Loucy (cell line): ENCODE data around the gene ATP5F1B.

ENCODE experiments used
- H2AFZ ChIP-seq: fragments of 200-600 bp; sonication (generic); 2 replicates; pipeline ENCODE4 v1.6.0; 2016; ENCODE audit warnings: antibody characterized with exemption, mild to moderate bottlenecking, low read length, moderate library complexity
- H3F3A ChIP-seq: fragments of 200-600 bp; 2 replicates; pipeline ENCODE4 v1.6.0; 2016; ENCODE audit warnings: antibody characterized with exemption, low read depth, mild to moderate bottlenecking
- H3K27me3 ChIP-seq: fragments of 200-600 bp; sonication (generic); 2 replicates; pipeline ENCODE4 v1.6.1; 2014; ENCODE audit warnings: low read length, mild to moderate bottlenecking; ENCODE audit not compliant: insufficient read depth, poor library complexity, severe bottlenecking
- H3K36me3 ChIP-seq: fragments of 200-600 bp; sonication (generic); 2 replicates; pipeline ENCODE4 v1.6.1; 2016; ENCODE audit warnings: low read length; ENCODE audit not compliant: insufficient read depth
- H3K4me1 ChIP-seq: fragments of 200-600 bp; sonication (generic); 2 replicates; pipeline ENCODE4 v1.5.1; 2014; ENCODE audit warnings: low read length, mild to moderate bottlenecking; ENCODE audit not compliant: insufficient read depth, poor library complexity, severe bottlenecking
- H3K4me2 ChIP-seq: fragments of 200-600 bp; sonication (generic); 2 replicates; pipeline ENCODE4 v1.6.0; 2014; ENCODE audit warnings: antibody characterized with exemption, low read length, low read depth, mild to moderate bottlenecking; ENCODE audit not compliant: poor library complexity, severe bottlenecking
- H3K4me3 ChIP-seq: fragments of 200-600 bp; sonication (generic); 2 replicates; pipeline ENCODE4 v1.5.1; 2014; ENCODE audit warnings: low read length, mild to moderate bottlenecking, mixed read lengths; ENCODE audit not compliant: poor library complexity, severe bottlenecking
- H3K79me2 ChIP-seq: fragments of 200-600 bp; sonication (generic); 2 replicates; pipeline ENCODE4 v1.6.1; 2014; ENCODE audit warnings: low read length; ENCODE audit not compliant: insufficient read depth
- H3K9ac ChIP-seq: fragments of 200-600 bp; sonication (generic); 2 replicates; pipeline ENCODE4 v1.6.0; 2014; ENCODE audit warnings: mild to moderate bottlenecking, low read depth, low read length, moderate library complexity; ENCODE audit not compliant: poor library complexity, severe bottlenecking
- H3K9me2 ChIP-seq: fragments of 200-600 bp; sonication (generic); replicated peaks from 2 replicates; pipeline ENCODE4 v1.6.1; 2016; ENCODE audit warnings: low read depth, low read length, mixed read lengths
- H3K9me3 ChIP-seq: fragments of 200-600 bp; sonication (generic); 2 replicates; pipeline ENCODE4 v1.6.1; 2014; ENCODE audit warnings: mild to moderate bottlenecking, antibody characterized with exemption, low read length, low read depth; ENCODE audit not compliant: insufficient read depth
- H4K20me1 ChIP-seq: fragments of 200-600 bp; sonication (generic); 2 replicates; pipeline ENCODE4 v1.6.0; 2014; ENCODE audit warnings: antibody characterized with exemption, low read length, mild to moderate bottlenecking; ENCODE audit not compliant: insufficient read depth, poor library complexity, severe bottlenecking
- CTCF ChIP-seq: fragments of 200-600 bp; sonication (generic); conservative IDR thresholded peaks from 2 replicates; pipeline ENCODE4 v1.5.1; 2014; ENCODE audit warnings: mild to moderate bottlenecking, antibody characterized with exemption, low read length
- EZH2phosphoT487 ChIP-seq: fragments of 200-600 bp; IDR thresholded peaks from 2 replicates; pipeline ENCODE4 v1.6.1; 2018; ENCODE audit warnings: antibody characterized with exemption, mild to moderate bottlenecking, moderate library complexity, borderline replicate concordance

The ATP5F1B gene

GRCh38 chr12:56614627-56615026 lies 31.2 kb downstream of the ATP5F1B start:
- no peaks in the 10 kb centered on the region for H3K27me3 ChIP-seq
- TF ChIP-seq EZH2phosphoT487 (no peak), CTCF (no peak)
- peaks cover 26% of the 10 kb centered on the region for H3K79me2 ChIP-seq
- no peaks in the 10 kb centered on the region for H3F3A ChIP-seq
- H3K4me3 ChIP-seq, result no peak overlapping the region
- H3K9me2 ChIP-seq, result no peaks in the 10 kb centered on the region
- no peak overlapping the region for H2AFZ ChIP-seq
- no peak overlapping the region for H3K4me2 ChIP-seq
- H3K36me3 ChIP-seq, result peaks cover 88% of the 10 kb centered on the region; the same call in 1 of the 2 replicates
- no peaks in the 10 kb centered on the region for H3K4me1 ChIP-seq
- no peaks in the 10 kb centered on the region for H3K9me3 ChIP-seq
- no peak overlapping the region for H3K9ac ChIP-seq
- peaks cover 18% of the 10 kb centered on the region for H4K20me1 ChIP-seq

GRCh38 chr12:56604355-56604754 lies 41.4 kb downstream of the ATP5F1B start:
- Histone ChIP-seq H3K79me2 (no peaks in the 10 kb centered on the region), H3K4me2 (no peak overlapping the region), H3K4me3 (no peak overlapping the region), H3K9me3 (no peaks in the 10 kb centered on the region), H3K9ac (no peak overlapping the region), H4K20me1 (no peaks in the 10 kb centered on the region), H3K4me1 (no peaks in the 10 kb centered on the region), H3F3A (no peaks in the 10 kb centered on the region), H3K27me3 (no peaks in the 10 kb centered on the region), H2AFZ (no peak overlapping the region), H3K36me3 (peaks cover 90% of the 10 kb centered on the region), H3K9me2 (no peaks in the 10 kb centered on the region)
- no peak for TF ChIP-seq CTCF
- no peak for TF ChIP-seq EZH2phosphoT487

- H4K20me1 ChIP-seq, result no peaks in the 10 kb centered on the region
- no peaks in the 10 kb centered on the region for H3K9me3 ChIP-seq
- no peaks in the 10 kb centered on the region for H3K9me2 ChIP-seq
- no peak overlapping the region for H3K4me2 ChIP-seq
- TF ChIP-seq EZH2phosphoT487 (no peak), CTCF (no peak)
- H3K4me3 ChIP-seq, result no peak overlapping the region
- H2AFZ ChIP-seq, result no peak overlapping the region
- peaks cover 97% of the 10 kb centered on the region for H3K36me3 ChIP-seq
- no peak overlapping the region for H3K9ac ChIP-seq
- H3K79me2 ChIP-seq, result no peaks in the 10 kb centered on the region
- H3F3A ChIP-seq, result no peaks in the 10 kb centered on the region
- H3K27me3 ChIP-seq, result no peaks in the 10 kb centered on the region
- no peaks in the 10 kb centered on the region for H3K4me1 ChIP-seq
Observed at GRCh38 chr12:56602239-56602638, 43.5 kb downstream of the ATP5F1B start.
